ENCODE data around the gene JUN.

DNA sequence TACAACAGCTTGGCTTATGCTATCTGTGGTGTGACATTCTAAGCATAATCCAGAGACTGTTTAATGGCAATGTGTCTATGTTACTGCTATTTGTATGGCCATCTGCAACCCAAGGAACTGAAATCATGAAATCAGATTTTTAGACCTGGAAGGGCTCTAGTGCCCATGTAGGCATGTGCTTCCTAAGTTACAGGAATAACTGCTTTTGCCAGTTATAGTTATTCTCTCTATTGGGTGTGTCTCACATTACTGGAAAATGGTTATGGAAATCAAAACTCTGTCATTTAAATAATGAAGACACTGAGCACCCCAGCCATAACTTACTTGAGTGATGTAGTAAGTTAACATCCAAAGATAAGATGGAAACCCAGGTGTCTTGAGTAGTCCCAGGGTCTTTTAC, 12.6 kb upstream of the JUN start:
- TF ChIP-seq EZH2 (IDR thresholded peaks at IDR 0.05; ENCODE audit: borderline replicate concordance): no peak
- TF ChIP-seq, protein P1, sequence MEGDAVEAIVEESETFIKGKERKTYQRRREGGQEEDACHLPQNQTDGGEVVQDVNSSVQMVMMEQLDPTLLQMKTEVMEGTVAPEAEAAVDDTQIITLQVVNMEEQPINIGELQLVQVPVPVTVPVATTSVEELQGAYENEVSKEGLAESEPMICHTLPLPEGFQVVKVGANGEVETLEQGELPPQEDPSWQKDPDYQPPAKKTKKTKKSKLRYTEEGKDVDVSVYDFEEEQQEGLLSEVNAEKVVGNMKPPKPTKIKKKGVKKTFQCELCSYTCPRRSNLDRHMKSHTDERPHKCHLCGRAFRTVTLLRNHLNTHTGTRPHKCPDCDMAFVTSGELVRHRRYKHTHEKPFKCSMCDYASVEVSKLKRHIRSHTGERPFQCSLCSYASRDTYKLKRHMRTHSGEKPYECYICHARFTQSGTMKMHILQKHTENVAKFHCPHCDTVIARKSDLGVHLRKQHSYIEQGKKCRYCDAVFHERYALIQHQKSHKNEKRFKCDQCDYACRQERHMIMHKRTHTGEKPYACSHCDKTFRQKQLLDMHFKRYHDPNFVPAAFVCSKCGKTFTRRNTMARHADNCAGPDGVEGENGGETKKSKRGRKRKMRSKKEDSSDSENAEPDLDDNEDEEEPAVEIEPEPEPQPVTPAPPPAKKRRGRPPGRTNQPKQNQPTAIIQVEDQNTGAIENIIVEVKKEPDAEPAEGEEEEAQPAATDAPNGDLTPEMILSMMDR (IDR thresholded peaks at IDR 0.05; ENCODE audit: poor library complexity): no peak
